ENCODE data around the gene PLD1. TPM values are rescaled to one million over a fixed set of nuclear protein-coding genes. Genes with fewer than 3 reads are reported as not detected.

PLD1 gene
- total and polyA plus RNA-seq, 4 donors: 3.1 to 31.1 (median 12.2) TPM

DNA sequence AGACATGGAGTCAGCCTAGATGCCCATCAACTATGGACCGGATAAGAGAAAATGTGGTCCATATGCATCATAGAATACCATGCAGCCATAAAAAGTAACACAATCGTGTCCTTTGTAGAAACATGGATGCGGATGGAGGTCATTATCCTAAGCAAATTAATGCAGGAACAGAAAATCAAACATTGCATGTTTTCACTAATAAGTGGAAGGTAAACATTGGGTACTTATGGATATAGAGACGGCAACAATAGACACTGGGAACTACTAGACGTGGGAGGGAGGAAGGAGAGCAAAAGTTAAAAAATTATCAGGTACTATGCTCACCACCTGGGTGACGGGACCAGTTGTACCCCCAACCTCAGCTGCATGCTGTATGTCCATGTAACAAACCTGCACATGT is 2.5 kb downstream of the PLD1 start:
- H3K36me3 ChIP-seq (ENCODE audit: control insufficient read depth in 4 of 4, insufficient read depth in 4 of 4, low read length in 4 of 4): no peaks in the 10 kb centered on the region
- H3K9ac ChIP-seq (ENCODE audit: insufficient read depth in 1 of 2, low read length in 2 of 2): no peak overlapping the region
- 89 to 96% methylated on average over 6 of the region's 6 CpGs for WGBS, 2 donors
- peaks cover 4 to 26% (median 9%) of the 10 kb centered on the region in 5 donors for H3K4me1 ChIP-seq (ENCODE audit: control insufficient read depth in 5 of 5, insufficient read depth in 5 of 5, low read length in 5 of 5)
- TF ChIP-seq, protein P1, sequence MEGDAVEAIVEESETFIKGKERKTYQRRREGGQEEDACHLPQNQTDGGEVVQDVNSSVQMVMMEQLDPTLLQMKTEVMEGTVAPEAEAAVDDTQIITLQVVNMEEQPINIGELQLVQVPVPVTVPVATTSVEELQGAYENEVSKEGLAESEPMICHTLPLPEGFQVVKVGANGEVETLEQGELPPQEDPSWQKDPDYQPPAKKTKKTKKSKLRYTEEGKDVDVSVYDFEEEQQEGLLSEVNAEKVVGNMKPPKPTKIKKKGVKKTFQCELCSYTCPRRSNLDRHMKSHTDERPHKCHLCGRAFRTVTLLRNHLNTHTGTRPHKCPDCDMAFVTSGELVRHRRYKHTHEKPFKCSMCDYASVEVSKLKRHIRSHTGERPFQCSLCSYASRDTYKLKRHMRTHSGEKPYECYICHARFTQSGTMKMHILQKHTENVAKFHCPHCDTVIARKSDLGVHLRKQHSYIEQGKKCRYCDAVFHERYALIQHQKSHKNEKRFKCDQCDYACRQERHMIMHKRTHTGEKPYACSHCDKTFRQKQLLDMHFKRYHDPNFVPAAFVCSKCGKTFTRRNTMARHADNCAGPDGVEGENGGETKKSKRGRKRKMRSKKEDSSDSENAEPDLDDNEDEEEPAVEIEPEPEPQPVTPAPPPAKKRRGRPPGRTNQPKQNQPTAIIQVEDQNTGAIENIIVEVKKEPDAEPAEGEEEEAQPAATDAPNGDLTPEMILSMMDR (IDR thresholded peaks at IDR 0.05; ENCODE audit: control extremely low read depth, extremely low read depth): no peak
- H3K4me3 ChIP-seq: no peak overlapping the region
- ATAC-seq (ENCODE audit: insufficient read depth, low FRiP score): no peak
- peaks cover 0 to 5% (median 0%) of the 10 kb centered on the region in 3 donors for H3K27me3 ChIP-seq (ENCODE audit: control insufficient read depth in 3 of 3, insufficient read depth in 3 of 3, low read length in 2 of 3)
- no peaks in the 10 kb centered on the region for H3K9me3 ChIP-seq (ENCODE audit: control insufficient read depth in 4 of 4, insufficient read depth in 3 of 4, low read length in 3 of 4)
- DNase-seq: no peak
- H3K27ac ChIP-seq (ENCODE audit: low read depth in 1 of 2, low read length in 1 of 2): no peak overlapping the region

DNA sequence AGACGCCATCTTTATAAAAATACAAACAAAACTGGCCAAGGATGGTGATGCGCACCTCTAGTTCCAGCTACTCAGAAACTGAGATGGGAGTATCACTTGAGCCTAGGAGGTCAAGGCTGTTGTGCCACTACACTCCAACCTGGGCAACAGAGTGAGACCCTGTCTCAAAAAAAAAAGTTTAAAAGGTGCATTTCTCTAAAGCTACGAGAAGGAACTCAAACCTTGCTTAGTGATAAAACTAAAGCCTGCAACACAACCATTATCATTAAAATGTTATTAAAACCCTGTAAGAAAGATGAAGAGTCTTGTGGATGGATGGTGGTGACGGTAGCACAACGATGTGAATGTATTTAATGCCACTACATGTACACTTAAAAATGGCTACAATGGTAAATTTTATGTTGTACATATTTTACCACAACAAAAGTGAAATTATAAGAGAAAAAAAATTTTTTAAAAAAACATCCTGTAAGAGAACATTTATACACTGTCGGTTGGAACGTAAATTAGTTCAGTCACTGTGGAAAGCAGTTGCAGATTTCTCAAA is 3.1 kb downstream of the PLD1 start:
- ATAC-seq (ENCODE audit: insufficient read depth, low FRiP score): no peak
- DNase-seq: no peak
- Histone ChIP-seq H3K9ac (ENCODE audit: insufficient read depth in 1 of 2, low read length in 2 of 2) (no peak overlapping the region), H3K4me3 (no peak overlapping the region), H3K36me3 (ENCODE audit: control insufficient read depth in 4 of 4, insufficient read depth in 4 of 4, low read length in 4 of 4) (no peaks in the 10 kb centered on the region), H3K4me1 (ENCODE audit: control insufficient read depth in 5 of 5, insufficient read depth in 5 of 5, low read length in 5 of 5) (peaks cover 7 to 26% (median 9%) of the 10 kb centered on the region in 5 donors), H3K27me3 (ENCODE audit: control insufficient read depth in 3 of 3, insufficient read depth in 3 of 3, low read length in 2 of 3) (peaks cover 0 to 5% (median 0%) of the 10 kb centered on the region in 3 donors), H3K27ac (ENCODE audit: low read depth in 1 of 2, low read length in 1 of 2) (peak overlapping the region in 1 of 2 donors; percentile 45), H3K9me3 (ENCODE audit: control insufficient read depth in 4 of 4, insufficient read depth in 3 of 4, low read length in 3 of 4) (no peaks in the 10 kb centered on the region)
- TF ChIP-seq, protein P1 (IDR thresholded peaks at IDR 0.05; ENCODE audit: control extremely low read depth, extremely low read depth): no peak
- 94% methylated on average over 7 of the region's 7 CpGs for WGBS, 2 donors

DNA sequence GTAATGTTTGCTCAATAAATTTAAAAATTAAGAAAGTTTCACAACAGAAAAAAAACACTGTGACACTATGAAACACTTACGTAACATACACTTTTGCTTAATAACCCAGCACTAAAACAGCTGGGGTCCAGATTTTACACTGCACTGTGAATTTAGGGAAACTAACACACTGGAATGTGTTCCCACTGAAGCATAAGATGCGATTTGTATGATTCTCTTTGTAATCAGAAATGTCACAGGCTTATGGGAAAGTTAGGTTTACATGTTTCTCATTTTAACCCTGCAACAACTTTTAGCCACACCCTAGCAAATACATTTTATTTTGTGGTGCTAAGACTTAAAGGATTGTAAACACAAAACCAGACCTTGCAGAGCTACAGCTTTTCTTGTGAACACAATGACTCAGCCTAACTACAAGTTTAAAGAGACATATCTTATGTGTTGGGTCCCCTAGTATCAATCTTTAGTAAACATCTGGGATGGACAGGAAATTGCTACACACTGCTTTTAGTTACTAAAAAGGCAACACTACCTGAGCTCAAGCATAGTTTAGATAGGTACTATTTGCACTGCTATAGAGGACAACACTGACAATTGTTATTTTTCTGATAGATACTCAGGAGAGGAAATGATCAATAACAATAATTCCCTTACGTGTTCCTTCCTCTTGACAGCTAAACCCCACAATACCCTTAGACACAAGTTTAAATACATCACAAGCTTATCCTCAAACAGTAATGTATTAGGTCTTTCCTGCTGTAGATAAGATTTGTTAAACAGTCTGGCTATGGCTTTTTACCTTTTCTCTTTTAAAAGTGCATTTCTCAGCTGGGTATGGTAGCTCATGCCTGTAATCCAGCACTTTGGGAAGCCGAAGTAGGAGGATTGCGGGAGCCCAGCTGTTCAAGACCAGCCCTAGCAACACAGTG is 3.8 kb downstream of the PLD1 start:
- TF ChIP-seq, protein P1 (IDR thresholded peaks at IDR 0.05; ENCODE audit: control extremely low read depth, extremely low read depth): no peak
- ATAC-seq (ENCODE audit: insufficient read depth, low FRiP score) (no peak), DNase-seq (peak in 2 of 3 donors; percentile 60 to 76)
- Histone ChIP-seq H3K27ac (ENCODE audit: low read depth in 1 of 2, low read length in 1 of 2) (peak overlapping the region; percentile 38 to 45), H3K9ac (ENCODE audit: insufficient read depth in 1 of 2, low read length in 2 of 2) (no peak overlapping the region), H3K9me3 (ENCODE audit: control insufficient read depth in 4 of 4, insufficient read depth in 3 of 4, low read length in 3 of 4) (no peaks in the 10 kb centered on the region), H3K36me3 (ENCODE audit: control insufficient read depth in 4 of 4, insufficient read depth in 4 of 4, low read length in 4 of 4) (no peaks in the 10 kb centered on the region), H3K4me1 (ENCODE audit: control insufficient read depth in 5 of 5, insufficient read depth in 5 of 5, low read length in 5 of 5) (peaks cover 6 to 26% (median 8%) of the 10 kb centered on the region in 5 donors), H3K27me3 (ENCODE audit: control insufficient read depth in 3 of 3, insufficient read depth in 3 of 3, low read length in 2 of 3) (peaks cover 0 to 3% (median 0%) of the 10 kb centered on the region in 3 donors), H3K4me3 (no peak overlapping the region)
- WGBS, 2 donors: 49 to 64% methylated on average over 5 of the region's 5 CpGs
